Measurements from ENCODE around the gene JAKMIP2.

DNA sequence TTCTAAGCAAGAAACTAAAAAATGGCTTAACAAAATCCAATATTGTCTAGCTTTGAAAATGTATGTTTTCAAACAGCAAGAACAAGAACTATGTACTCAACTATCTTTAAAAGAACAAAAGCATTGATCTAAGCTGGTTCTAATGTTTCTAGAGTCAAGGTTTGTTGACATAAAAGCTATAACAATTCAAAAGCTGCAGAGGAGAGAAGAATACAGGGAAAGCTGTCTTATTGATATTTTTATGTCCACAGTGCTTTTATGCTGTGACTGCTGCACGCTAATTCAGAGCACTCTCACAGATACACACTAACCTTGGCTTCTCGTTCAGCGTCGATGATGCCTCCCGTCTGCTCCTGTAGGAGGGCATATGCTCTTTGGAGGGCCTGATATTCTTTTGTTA lies 143.2 kb downstream of the JAKMIP2 start:
- TF ChIP-seq, protein P1, sequence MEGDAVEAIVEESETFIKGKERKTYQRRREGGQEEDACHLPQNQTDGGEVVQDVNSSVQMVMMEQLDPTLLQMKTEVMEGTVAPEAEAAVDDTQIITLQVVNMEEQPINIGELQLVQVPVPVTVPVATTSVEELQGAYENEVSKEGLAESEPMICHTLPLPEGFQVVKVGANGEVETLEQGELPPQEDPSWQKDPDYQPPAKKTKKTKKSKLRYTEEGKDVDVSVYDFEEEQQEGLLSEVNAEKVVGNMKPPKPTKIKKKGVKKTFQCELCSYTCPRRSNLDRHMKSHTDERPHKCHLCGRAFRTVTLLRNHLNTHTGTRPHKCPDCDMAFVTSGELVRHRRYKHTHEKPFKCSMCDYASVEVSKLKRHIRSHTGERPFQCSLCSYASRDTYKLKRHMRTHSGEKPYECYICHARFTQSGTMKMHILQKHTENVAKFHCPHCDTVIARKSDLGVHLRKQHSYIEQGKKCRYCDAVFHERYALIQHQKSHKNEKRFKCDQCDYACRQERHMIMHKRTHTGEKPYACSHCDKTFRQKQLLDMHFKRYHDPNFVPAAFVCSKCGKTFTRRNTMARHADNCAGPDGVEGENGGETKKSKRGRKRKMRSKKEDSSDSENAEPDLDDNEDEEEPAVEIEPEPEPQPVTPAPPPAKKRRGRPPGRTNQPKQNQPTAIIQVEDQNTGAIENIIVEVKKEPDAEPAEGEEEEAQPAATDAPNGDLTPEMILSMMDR (conservative IDR thresholded peaks at IDR 0.05 in 1 of 2, IDR thresholded peaks at IDR 0.05 in 1 of 2; ENCODE audit: low read depth in 1 of 2, low read length in 2 of 2): no peak
- no peak for TF ChIP-seq EZH2 (IDR thresholded peaks at IDR 0.05; ENCODE audit: low read length, missing control alignments)
